Activated naive CD4-positive, alpha-beta T cell treated with anti-CD3 and anti-CD28 coated beads, Interleukin-2, amount 50 U/mL, for 24 hours (primary cell): ENCODE results near the gene ENDOD1.

Experiments used
- H3K27ac Mint-ChIP-seq: one replicate; pipeline ENCODE4 v1.8.0; 2021; ENCODE audit warnings: mild to moderate bottlenecking, mixed read lengths
- H3K27me3 Mint-ChIP-seq: one replicate; pipeline ENCODE4 v1.8.0; 2021; ENCODE audit warnings: mixed read lengths
- H3K36me3 Mint-ChIP-seq: one replicate; pipeline ENCODE4 v1.8.0; 2021; ENCODE audit warnings: mixed read lengths
- H3K4me1 Mint-ChIP-seq: one replicate; pipeline ENCODE4 v1.8.0; 2021; ENCODE audit warnings: mixed read lengths
- H3K4me3 Mint-ChIP-seq: one replicate; pipeline ENCODE4 v1.8.0; 2021; ENCODE audit warnings: mild to moderate bottlenecking, mixed read lengths
- H3K9me3 Mint-ChIP-seq: one replicate; pipeline ENCODE4 v1.8.0; 2021; ENCODE audit warnings: mixed read lengths

ENDOD1 gene

DNA sequence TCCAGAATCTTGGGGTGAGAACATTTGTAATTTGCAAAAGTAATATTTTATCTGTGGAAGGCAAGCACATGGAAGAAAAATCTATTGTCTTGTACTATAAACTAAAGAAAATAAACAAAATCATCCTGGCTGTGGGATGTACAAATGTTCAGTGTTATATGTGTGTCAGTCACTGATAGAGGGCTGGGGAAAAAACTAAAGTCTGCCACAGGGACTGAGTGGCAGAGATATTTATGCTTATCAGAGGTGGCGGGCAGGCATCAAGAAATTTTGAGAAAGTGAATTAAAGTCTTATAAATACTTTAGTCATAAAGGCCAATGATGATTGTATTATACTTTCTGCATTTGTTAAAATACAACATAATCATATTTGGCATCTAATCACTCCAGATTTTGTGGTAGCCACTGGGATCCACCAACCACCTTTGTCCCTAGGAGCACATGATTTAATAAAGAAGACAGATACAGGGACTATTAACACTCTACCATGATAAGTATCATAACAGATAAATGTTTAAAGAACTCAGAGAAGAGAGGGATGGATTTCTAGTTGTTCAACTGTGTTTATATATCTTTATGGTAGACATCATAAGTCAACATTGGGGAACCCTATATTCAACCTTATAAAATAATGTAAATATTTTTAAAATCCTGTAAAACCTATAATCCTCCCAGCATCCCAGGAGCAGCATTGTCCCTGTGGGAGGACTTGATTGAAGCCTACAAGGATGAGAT lies 2.6 kb upstream of the ENDOD1 start:
- H3K4me1 Mint-ChIP-seq = peaks cover 62% of the 10 kb centered on the region
- H3K27ac Mint-ChIP-seq = peak overlapping the region; percentile 60
- no peaks in the 10 kb centered on the region for H3K9me3 Mint-ChIP-seq

DNA sequence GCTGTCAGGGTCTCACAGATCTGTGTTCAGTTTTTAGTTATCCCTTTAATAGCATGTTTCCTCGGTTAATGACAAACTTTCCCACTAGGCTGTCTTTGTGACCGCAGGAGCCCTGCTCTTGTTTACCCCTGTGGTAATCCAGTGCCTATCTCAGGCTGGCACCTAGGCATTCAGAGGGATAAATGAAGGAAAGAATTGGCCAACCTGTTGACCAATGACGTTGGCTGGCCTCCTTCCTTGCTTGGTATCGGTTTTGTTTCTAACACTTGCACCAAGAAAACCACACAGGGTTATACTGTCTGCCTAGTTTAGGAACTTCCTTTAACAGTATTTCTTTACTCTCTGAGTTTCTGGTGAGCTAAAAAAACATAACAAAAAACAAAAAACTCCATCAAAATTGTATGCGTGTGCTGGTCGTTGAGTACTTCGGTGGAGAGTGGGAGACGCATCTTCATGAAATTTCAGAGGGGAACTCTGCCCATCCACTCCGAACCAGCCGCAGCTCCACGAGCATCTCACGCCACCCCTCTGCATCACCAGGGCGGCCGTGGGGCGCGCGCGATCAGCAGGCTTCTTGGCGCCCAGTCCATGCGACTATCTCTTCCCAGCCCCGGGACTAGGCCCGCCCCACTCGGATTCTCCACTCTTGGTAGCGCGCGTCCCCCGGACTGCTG lies 563 bp upstream of the ENDOD1 start:
- H3K4me1 Mint-ChIP-seq = peaks cover 65% of the 10 kb centered on the region
- H3K36me3 Mint-ChIP-seq = no peaks in the 10 kb centered on the region

More for the DNA sequence above, 2.6 kb upstream of the ENDOD1 start:
- Mint-ChIP-seq H3K27me3 (no peaks in the 10 kb centered on the region), H3K4me3 (no peak overlapping the region), H3K36me3 (no peaks in the 10 kb centered on the region)

DNA sequence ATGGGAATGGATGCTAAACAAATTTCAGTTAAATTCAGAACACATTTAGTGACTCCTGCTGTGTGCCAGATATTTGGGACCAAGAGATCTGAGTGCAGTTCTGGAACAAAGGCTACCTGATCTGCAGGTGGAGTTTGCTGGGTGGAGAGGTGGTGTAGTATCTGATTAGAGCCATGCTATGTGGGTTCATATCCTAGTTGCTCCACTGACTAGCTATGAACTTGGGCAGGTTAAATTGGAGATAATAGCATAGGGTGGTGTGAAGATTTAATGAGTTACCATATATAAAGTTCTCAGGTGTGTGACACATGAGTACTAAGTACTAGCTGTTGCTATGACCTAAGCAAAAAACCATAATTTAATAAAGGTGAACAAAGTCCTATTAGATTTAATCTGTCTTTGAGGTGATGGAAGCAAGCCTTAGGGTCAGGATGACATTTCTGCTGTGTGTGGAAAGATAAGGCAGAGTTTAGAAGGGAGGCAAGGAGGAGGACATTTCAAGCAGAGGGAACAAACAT lies 2.1 kb downstream of the ENDOD1 start:
- Mint-ChIP-seq H3K4me1 (peaks cover 74% of the 10 kb centered on the region), H3K4me3 (peak overlapping the region; percentile 94), H3K36me3 (peaks cover 1% of the 10 kb centered on the region), H3K9me3 (no peaks in the 10 kb centered on the region), H3K27ac (no peak overlapping the region), H3K27me3 (no peaks in the 10 kb centered on the region)

More for the DNA sequence above, 563 bp upstream of the ENDOD1 start:
- H3K27me3 Mint-ChIP-seq = no peaks in the 10 kb centered on the region
- H3K9me3 Mint-ChIP-seq = no peaks in the 10 kb centered on the region
- peak overlapping the region; percentile 88 for H3K4me3 Mint-ChIP-seq
- peak overlapping the region; percentile 95 for H3K27ac Mint-ChIP-seq

DNA sequence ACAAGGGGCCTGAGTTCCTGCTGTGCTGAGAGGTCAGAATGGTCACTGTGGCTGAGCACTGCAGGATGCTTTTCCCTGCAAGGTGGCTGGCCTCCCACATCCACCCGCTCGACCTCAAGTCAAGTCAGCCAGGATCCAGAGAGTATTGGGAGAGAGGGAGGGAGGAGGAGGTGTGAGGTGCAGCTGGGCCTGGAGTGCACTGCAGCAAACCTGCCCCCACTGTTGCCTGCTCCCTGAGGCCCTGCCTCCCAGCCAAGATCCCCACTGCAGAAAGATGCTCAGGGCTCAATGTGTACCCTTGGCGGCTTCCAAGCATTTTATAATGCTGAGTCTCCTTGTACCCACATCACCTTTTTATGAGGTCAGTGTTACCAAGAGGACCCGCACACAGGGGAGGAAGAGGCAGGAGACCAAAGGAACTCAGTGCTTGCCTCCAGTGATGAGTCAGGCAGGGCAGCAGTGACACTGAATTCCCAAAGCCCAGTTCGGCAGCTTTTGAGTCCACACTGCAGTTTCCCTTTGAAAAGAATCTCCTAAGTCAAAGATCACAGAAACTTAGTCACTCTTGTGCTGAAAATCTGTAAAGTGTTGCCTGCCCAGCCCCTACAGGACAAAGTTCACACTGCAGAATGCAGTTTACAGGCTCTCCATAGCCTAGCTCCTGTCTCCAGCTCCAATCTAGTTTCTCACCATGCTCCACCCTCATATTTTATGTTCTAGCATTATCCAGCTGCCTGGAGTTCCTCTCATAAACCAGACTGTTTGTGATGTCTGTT lies 3.1 kb downstream of the ENDOD1 start:
- H3K4me3 Mint-ChIP-seq = peak overlapping the region; percentile 1
- H3K4me1 Mint-ChIP-seq = peaks cover 84% of the 10 kb centered on the region
- peak overlapping the region; percentile 57 for H3K27ac Mint-ChIP-seq
- H3K9me3 Mint-ChIP-seq = no peaks in the 10 kb centered on the region
- H3K36me3 Mint-ChIP-seq = peaks cover 7% of the 10 kb centered on the region
- H3K27me3 Mint-ChIP-seq = no peaks in the 10 kb centered on the region

DNA sequence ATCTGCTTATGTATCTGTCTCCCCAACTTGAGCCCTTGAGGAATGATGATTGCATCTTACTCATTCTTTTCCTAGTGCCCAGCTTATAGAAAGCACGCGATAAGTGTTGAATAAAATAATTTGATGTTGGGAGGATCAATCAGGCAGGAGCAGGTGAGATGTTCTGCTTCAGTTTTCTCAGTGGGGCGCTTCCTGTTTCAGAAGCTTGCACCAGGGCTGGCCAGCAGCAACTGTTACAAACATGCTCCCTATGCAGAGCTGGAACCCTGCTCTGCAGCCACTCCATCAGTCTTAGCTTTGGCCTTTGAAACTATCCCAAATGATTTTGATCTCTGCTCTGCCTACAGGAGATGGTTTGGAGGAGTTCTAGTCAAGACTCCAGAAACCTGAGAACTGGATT lies 3.9 kb downstream of the ENDOD1 start:
- Mint-ChIP-seq H3K27me3 (no peaks in the 10 kb centered on the region), H3K27ac (no peak overlapping the region), H3K4me1 (peaks cover 79% of the 10 kb centered on the region), H3K36me3 (peaks cover 12% of the 10 kb centered on the region), H3K9me3 (no peaks in the 10 kb centered on the region), H3K4me3 (peak overlapping the region; percentile 37)

DNA sequence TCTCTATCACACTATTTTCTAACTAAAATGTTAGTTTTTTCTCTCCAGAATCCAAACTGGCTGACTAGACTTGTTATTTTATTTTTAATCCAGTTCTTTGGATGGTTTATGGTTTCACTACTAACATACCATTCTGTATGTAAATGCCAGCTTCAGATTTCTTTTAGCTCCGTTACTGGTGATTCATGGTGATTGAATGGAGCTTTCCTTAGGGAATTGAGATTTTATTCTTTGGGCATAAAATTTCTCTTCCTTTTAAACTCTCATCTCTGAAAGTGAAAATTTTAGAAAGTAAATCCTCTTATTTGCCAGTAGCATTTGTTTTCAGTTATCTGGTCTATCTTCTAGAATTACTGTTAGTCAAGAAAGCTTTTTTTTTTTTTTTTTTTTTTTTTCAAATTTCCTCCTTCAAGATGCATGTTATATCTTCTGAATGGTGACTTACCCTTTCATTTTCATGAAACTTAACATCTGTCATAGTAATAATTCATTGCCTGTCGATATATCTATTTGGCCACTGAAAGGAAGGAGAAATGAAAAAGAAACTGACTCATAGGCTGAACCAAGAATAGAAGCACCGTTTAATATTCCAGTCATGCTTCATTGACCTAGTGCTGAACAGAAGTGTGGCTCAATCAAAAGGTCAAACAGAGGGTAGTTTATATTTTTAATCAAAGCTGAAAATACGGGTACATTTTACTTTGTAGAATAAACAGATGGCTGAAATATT lies 6.4 kb downstream of the ENDOD1 start:
- Mint-ChIP-seq H3K27ac (peak overlapping the region; percentile 81), H3K27me3 (no peaks in the 10 kb centered on the region), H3K9me3 (no peaks in the 10 kb centered on the region), H3K36me3 (peaks cover 14% of the 10 kb centered on the region), H3K4me3 (peak overlapping the region; percentile 71), H3K4me1 (peaks cover 66% of the 10 kb centered on the region)

DNA sequence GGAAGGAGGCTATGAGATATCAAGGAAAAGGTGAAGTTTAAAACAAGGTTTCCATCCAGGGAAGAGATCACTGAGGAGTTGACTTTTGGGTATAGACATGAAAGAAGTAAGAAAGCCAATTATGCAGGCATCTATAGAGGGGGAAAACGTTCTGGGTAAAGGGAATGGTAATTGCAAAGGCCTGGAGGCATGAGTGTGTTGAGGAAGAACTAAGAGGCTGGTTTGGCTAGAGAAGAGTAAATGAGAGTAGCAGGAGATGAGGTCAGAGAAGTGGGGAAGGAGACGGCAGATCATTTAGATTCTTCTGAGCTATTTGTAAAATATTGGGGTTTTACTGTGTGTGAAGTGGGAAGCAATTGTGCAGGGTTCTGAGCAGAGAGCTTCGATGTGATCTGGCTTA lies 7.6 kb downstream of the ENDOD1 start:
- peaks cover 54% of the 10 kb centered on the region for H3K4me1 Mint-ChIP-seq
- no peak overlapping the region for H3K4me3 Mint-ChIP-seq
- H3K27ac Mint-ChIP-seq = peak overlapping the region; percentile 43

DNA sequence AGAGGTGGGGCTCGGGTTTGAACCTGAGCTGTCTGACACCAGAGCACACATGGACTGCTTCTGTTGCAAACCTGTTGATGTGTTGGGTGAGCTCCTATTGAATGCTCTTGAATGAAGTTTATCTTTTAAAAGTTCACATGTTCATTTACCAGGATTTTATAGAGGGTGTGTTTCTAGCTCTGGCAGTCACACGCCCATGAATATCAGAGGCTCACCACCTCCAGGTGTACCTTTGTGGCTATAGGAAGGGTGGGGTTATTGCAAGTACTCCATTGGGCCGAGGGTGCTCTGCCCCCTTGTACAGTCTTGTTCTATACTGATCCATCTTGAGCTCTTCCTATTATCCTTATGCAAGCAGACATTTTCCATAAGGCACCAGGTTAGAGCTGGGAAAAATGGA lies 9.2 kb downstream of the ENDOD1 start:
- H3K4me1 Mint-ChIP-seq = peaks cover 45% of the 10 kb centered on the region
- H3K36me3 Mint-ChIP-seq = peaks cover 17% of the 10 kb centered on the region
- no peaks in the 10 kb centered on the region for H3K9me3 Mint-ChIP-seq
- H3K4me3 Mint-ChIP-seq = no peak overlapping the region
- H3K27me3 Mint-ChIP-seq = no peaks in the 10 kb centered on the region
- no peak overlapping the region for H3K27ac Mint-ChIP-seq

More for the DNA sequence above, 7.6 kb downstream of the ENDOD1 start:
- Mint-ChIP-seq H3K27me3 (no peaks in the 10 kb centered on the region), H3K36me3 (peaks cover 17% of the 10 kb centered on the region), H3K9me3 (no peaks in the 10 kb centered on the region)

DNA sequence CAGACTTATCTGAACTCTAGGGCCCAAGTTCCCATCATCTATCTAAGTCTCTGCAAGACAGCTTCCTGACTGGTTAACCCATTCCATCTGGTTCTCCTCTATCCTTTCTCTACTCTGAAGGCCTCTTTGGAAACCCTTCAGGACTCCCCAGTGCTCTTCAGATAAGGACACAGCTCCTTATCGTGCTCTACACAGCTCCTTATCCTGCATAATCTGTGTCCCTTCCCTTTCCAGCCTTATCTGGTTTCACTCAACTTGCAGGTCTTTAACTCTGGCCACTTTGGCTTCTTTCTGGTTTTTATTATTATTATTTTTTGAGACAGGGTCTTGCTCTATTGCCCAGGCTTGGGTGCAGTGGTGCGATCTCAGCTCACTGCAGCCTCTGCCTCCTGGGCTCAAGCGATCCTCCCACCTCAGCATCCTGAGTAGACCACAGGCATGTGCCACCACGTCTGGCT lies 10.6 kb downstream of the ENDOD1 start:
- Mint-ChIP-seq H3K27me3 (no peaks in the 10 kb centered on the region), H3K4me1 (peaks cover 34% of the 10 kb centered on the region), H3K36me3 (peaks cover 17% of the 10 kb centered on the region), H3K4me3 (no peak overlapping the region), H3K9me3 (no peaks in the 10 kb centered on the region), H3K27ac (no peak overlapping the region)

DNA sequence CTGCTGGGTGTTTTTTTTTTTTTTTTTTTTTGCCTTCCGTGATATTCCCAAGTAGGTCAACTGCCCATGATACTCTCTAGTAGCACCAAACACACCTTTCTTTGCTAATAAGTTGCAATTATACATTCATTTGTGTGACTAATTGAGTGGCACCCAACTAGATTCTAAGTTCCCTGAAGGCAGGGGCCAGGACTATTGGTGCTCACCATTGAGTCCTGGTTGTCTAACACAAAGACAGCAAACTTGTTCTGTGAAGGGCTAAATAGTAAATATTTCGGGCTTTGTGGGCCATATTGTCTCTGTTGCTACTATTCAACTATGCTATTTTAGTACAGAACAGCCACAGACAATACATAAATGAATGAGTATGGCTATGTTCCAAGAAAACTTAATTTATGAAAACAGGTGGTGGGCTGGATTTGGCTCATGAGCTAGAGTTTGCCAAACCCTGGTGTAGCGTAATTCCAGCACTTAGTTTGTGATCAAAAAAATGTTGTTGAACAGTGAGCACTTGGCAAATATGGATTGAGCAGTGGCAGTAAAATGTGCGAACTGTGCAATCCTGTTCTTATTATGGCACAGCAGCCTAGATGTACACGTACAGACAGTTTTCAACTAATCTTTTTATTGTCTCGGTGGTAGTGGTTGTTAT lies 11.3 kb downstream of the ENDOD1 start:
- Mint-ChIP-seq H3K4me1 (peaks cover 27% of the 10 kb centered on the region), H3K27ac (no peak overlapping the region), H3K27me3 (no peaks in the 10 kb centered on the region), H3K9me3 (no peaks in the 10 kb centered on the region), H3K4me3 (no peak overlapping the region), H3K36me3 (peaks cover 15% of the 10 kb centered on the region)

DNA sequence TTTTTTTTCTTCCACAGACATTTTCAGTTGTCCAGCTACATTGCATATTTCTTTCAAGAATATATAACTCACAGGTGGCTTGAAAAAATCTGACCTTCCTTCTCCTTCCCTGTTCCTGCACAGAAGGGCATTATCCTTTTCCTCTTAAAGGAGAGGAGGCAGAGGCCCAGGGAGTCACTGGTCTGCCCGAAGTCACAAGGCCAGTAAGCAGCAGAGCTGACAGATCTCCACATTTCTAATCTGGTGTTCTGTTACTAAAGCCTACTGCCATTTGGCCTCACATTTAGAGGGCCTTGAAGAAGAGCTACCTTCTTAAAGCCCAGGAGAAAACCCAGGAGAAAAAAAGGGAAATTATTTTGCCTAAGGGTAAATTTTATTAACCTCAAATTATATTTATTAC lies 12.3 kb downstream of the ENDOD1 start:
- H3K27me3 Mint-ChIP-seq = no peaks in the 10 kb centered on the region
- no peak overlapping the region for H3K4me3 Mint-ChIP-seq
- H3K4me1 Mint-ChIP-seq = peaks cover 23% of the 10 kb centered on the region
- H3K9me3 Mint-ChIP-seq = no peaks in the 10 kb centered on the region
- peaks cover 15% of the 10 kb centered on the region for H3K36me3 Mint-ChIP-seq
- H3K27ac Mint-ChIP-seq = no peak overlapping the region

DNA sequence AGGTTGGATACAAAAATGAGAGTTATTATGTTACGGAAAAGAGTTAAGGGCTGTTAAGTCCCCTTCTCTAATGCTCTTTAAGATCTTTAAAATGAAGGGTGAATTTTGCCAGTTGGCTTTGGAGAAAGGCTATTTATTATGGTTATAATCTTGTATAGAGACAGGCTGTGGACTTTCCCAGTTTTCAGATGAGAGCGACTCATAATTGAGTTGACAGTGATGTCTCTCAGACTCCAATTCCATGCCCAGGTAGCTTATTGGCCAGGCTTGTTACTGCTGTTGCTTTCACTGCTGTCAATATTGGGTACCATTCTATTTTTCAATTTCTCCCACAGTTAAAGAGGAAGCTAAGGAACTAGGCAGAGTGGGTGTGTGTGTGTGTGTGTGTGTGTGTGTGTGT lies 13.1 kb downstream of the ENDOD1 start:
- Mint-ChIP-seq H3K27ac (no peak overlapping the region), H3K36me3 (peaks cover 10% of the 10 kb centered on the region), H3K4me1 (peaks cover 21% of the 10 kb centered on the region)

DNA sequence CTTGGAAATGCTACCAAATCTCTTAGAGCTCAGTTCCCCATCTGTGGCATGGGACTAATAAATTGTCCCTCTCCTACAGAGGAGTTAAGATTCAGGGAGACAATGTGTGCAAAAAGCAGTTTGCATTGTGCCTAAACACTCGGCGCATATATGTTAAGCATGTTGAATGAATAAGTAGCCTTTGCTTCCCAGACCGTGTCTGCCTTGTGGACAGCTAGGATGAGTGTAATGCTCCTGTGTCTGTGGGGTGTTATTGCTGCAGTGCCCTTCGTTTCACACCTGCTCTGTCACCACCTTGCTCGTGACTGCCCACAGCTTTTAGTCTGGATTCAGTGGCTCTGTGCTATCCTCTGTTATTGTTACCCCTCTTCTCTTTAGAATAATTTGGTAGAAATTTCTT lies 14.1 kb downstream of the ENDOD1 start:
- H3K27ac Mint-ChIP-seq = no peak overlapping the region
- H3K4me1 Mint-ChIP-seq = peaks cover 21% of the 10 kb centered on the region
- no peaks in the 10 kb centered on the region for H3K9me3 Mint-ChIP-seq
- H3K36me3 Mint-ChIP-seq = peaks cover 6% of the 10 kb centered on the region
- H3K27me3 Mint-ChIP-seq = no peaks in the 10 kb centered on the region
- H3K4me3 Mint-ChIP-seq = no peak overlapping the region

More for the DNA sequence above, 13.1 kb downstream of the ENDOD1 start:
- H3K27me3 Mint-ChIP-seq = no peaks in the 10 kb centered on the region
- H3K9me3 Mint-ChIP-seq = no peaks in the 10 kb centered on the region
- no peak overlapping the region for H3K4me3 Mint-ChIP-seq

DNA sequence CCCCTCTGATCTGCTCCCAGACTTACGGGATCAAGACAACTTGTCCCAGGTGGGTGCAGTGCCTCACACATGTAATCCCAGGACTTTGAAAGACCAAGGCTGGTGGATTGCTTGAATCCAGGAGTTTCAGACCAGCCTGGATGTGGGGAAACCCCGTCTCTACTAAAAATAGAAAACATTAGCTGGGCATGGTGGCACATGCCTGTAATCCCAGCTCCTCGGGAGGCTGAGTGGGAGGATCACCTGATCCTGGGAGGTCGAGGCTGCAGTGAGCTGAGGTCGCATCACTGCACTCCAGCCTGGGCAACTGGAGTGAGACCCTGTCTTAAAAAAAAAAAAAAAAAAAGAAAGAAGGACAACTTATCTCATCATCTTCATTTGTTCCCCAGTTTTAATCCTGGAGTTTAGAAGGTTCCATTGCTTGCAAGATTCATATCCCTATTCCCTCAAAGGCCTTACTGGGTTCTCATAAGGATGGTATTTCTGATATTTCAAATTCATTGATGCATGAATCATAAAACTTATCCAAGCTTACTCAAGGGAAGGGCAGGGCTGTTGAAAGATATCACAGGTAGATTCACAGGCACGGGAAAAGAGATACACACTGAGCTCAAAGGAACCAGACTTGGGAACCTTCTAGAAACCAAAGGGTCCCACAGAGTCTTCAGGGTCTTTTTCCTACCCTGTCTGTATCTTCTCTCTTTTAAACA lies 14.6 kb downstream of the ENDOD1 start:
- Mint-ChIP-seq H3K4me3 (no peak overlapping the region), H3K36me3 (peaks cover 6% of the 10 kb centered on the region), H3K27me3 (no peaks in the 10 kb centered on the region), H3K4me1 (peaks cover 21% of the 10 kb centered on the region), H3K9me3 (no peaks in the 10 kb centered on the region), H3K27ac (no peak overlapping the region)
